ENCODE data around the gene POM121.
"Not testable (repeated sequence)": the region's sequence is repeated elsewhere in the genome, so short reads cannot be mapped to it uniquely, and the experiment has no call there.

- not testable (repeated sequence) for TF ChIP-seq CTCF (conservative IDR thresholded peaks at IDR 0.05 in 1 of 2, IDR thresholded peaks at IDR 0.05 in 1 of 2; ENCODE audit: low read depth in 1 of 2, low read length in 2 of 2); EZH2 (IDR thresholded peaks at IDR 0.05; ENCODE audit: low read length, missing control alignments)
These were observed 24.4 kb downstream of the POM121 start for GRCh38 chr7:72949276-72949675.
